Endodermal cell (in vitro differentiated cells): ENCODE data around the gene SEMG1. TPM values are rescaled to one million over a fixed set of nuclear protein-coding genes. Genes with fewer than 3 reads are reported as not detected.

Source experiments
- DNase-seq: peaks from one replicate; pipeline ENCODE4 v3.0.0-alpha.2; 2017
- H3K27ac ChIP-seq: 2 replicates; pipeline ENCODE4 v1.5.1; 2013; ENCODE audit warnings: mild to moderate bottlenecking, low read depth, low read length, moderate library complexity
- H3K27me3 ChIP-seq: 2 replicates; pipeline ENCODE4 v1.6.1; 2013; ENCODE audit warnings: mild to moderate bottlenecking, low read length, moderate library complexity; ENCODE audit not compliant: insufficient read depth, control insufficient read depth, poor library complexity, severe bottlenecking
- H3K36me3 ChIP-seq: 2 replicates; pipeline ENCODE4 v1.7.0; 2013; ENCODE audit warnings: mild to moderate bottlenecking, low read length, moderate library complexity; ENCODE audit not compliant: control insufficient read depth, insufficient read depth
- H3K4me1 ChIP-seq: one replicate; pipeline ENCODE4 v1.7.0; 2013; ENCODE audit warnings: low read length; ENCODE audit not compliant: control insufficient read depth, insufficient read depth
- H3K4me3 ChIP-seq: 2 replicates; pipeline ENCODE4 v1.5.1; 2013; ENCODE audit warnings: mild to moderate bottlenecking, low read length, moderate library complexity
- H3K9ac ChIP-seq: 2 replicates; pipeline ENCODE4 v1.6.1; 2013; ENCODE audit warnings: mild to moderate bottlenecking, low read length, moderate library complexity; ENCODE audit not compliant: poor library complexity, severe bottlenecking; ENCODE audit errors: extremely low read depth
- H3K9me3 ChIP-seq: 2 replicates; pipeline ENCODE4 v1.6.1; 2013; ENCODE audit warnings: mild to moderate bottlenecking, low read length, moderate library complexity; ENCODE audit not compliant: control insufficient read depth
- H3K27ac Mint-ChIP-seq: 2 replicates; pipeline ENCODE4 v1.8.0; 2020; ENCODE audit warnings: mixed read lengths
- H3K27me3 Mint-ChIP-seq: 2 replicates; pipeline ENCODE4 v1.8.0; 2021; ENCODE audit warnings: mild to moderate bottlenecking, mixed read lengths; ENCODE audit not compliant: insufficient read depth
- H3K36me3 Mint-ChIP-seq: 2 replicates; pipeline ENCODE4 v1.8.0; 2020; ENCODE audit warnings: low read depth, mixed read lengths
- H3K4me1 Mint-ChIP-seq: 2 replicates; pipeline ENCODE4 v1.8.0; 2020; ENCODE audit warnings: mixed read lengths
- H3K4me3 Mint-ChIP-seq: 2 replicates; pipeline ENCODE4 v1.8.0; 2020; ENCODE audit warnings: mild to moderate bottlenecking, moderate library complexity, mixed read lengths
- H3K9me3 Mint-ChIP-seq: 2 replicates; pipeline ENCODE4 v1.8.0; 2020; ENCODE audit warnings: mild to moderate bottlenecking, mixed read lengths
- WGBS, 2 experiments: methylation state at CpG; one replicate each; pipeline versions ENCODE4 v1.1.5 to v1.1.7; 2013; ENCODE audit warnings: missing lambda C conversion rate in 2 of 2, mixed read lengths in 1 of 2; ENCODE audit not compliant: insufficient coverage in 1 of 2, insufficient read length in 1 of 2; 5-methylcytosine and 5-hydroxymethylcytosine counted together
- long read RNA-seq, 4 experiments: library from polyadenylated mRNA in 2 of 4; library from RNA in 1 of 4; library from capped mRNA in 1 of 4; stranded (forward) in 3 of 4; unstranded in 1 of 4; transcript quantifications; one replicate each; pipeline ENCODE4 v2.0.0, GENCODE V29; 2020 to 2021; ENCODE audit warnings: inconsistent platforms in 1 of 4
- polyA plus RNA-seq, 2 experiments: library from polyadenylated mRNA; stranded (reverse); fragments of 50-300 nt; gene quantifications; one replicate each; pipeline ENCODE4 v1.2.3, GENCODE V29; 2013
- total RNA-seq, 2 donors: library from RNA; stranded (reverse); fragmentation: NEBNext Ultra II Directional in 1 of 2; extraction: Animal tissue kit (Norgen Biotek cat#: 25700) in 1 of 2; gene quantifications; 2 replicates in 1 of 2; 3 replicates in 1 of 2; pipeline ENCODE4 v1.2.1, GENCODE V29; 2021
- TF ChIP-seq, protein P1 (sequence below): fragments of 200-600 bp; sonication (generic); conservative IDR thresholded peaks from 2 replicates; pipeline ENCODE4 v1.5.0; 2021; ENCODE audit warnings: antibody characterized with exemption, mild to moderate bottlenecking

Gene SEMG1, protein sequence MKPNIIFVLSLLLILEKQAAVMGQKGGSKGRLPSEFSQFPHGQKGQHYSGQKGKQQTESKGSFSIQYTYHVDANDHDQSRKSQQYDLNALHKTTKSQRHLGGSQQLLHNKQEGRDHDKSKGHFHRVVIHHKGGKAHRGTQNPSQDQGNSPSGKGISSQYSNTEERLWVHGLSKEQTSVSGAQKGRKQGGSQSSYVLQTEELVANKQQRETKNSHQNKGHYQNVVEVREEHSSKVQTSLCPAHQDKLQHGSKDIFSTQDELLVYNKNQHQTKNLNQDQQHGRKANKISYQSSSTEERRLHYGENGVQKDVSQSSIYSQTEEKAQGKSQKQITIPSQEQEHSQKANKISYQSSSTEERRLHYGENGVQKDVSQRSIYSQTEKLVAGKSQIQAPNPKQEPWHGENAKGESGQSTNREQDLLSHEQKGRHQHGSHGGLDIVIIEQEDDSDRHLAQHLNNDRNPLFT
- under 1 TPM in 1 of 2 donors, not detected in 1; 0.46 TPM for total RNA-seq
- polyA plus RNA-seq (2013, experiment 1 of 2), result 0.14 TPM
- polyA plus RNA-seq (2013, experiment 2 of 2), result not detected
- long read RNA-seq, experiment 1, result 0 reads
- long read RNA-seq, experiment 2, result 0 reads
- long read RNA-seq, experiment 3, partial matches to known transcripts, result 0 of 3 reads
- long read RNA-seq, experiment 3, other reads (novel, unspliced or antisense), result 0 of 3 reads
- long read RNA-seq, experiment 4, partial matches to known transcripts, result 0 of 1 reads
- long read RNA-seq, experiment 4, other reads (novel, unspliced or antisense), result 0 of 1 reads

DNA sequence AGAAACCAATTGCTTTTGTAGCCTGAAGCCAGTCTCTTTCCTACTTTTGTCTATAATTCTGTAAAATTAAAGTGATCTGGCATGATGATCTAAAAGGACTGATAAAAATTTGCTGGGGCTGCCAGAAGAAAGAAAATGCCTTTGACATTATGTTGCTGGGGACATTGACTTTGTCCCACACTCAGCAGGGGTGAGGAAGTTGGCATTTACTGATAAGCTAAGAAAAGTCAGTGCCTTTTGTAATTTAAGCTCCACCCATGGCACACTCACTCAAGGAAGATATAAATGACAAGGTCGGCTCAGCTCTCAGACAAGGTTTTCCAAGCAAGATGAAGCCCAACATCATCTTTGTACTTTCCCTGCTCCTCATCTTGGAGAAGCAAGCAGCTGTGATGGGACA lies at the start of gene SEMG1:
TSS of gene SEMG1 (plus strand) at position 309 of the 400 bp plus-strand sequence. CDS start at position 330, 21 bp downstream.
- no peak within 1 kb of the TSS for H3K4me3 ChIP-seq
- 57% methylated on average over 1 of the region's 1 CpG; no CpG with 5 or more reads in 1 of the 2 experiments for WGBS, 2 experiments
- Mint-ChIP-seq H3K4me3 (no peak within 1 kb of the TSS), H3K27ac (no peak within 1 kb of the TSS), H3K36me3 (no peaks in the 10 kb centered on the region), H3K9me3 (no peaks in the 10 kb centered on the region), H3K4me1 (peaks cover 12% of the 10 kb centered on the region), H3K27me3 (peaks cover 7% of the 10 kb centered on the region)
- peaks cover 2% of the 10 kb centered on the region for H3K4me1 ChIP-seq
- H3K36me3 ChIP-seq, result no peaks in the 10 kb centered on the region
- TF ChIP-seq, protein P1, sequence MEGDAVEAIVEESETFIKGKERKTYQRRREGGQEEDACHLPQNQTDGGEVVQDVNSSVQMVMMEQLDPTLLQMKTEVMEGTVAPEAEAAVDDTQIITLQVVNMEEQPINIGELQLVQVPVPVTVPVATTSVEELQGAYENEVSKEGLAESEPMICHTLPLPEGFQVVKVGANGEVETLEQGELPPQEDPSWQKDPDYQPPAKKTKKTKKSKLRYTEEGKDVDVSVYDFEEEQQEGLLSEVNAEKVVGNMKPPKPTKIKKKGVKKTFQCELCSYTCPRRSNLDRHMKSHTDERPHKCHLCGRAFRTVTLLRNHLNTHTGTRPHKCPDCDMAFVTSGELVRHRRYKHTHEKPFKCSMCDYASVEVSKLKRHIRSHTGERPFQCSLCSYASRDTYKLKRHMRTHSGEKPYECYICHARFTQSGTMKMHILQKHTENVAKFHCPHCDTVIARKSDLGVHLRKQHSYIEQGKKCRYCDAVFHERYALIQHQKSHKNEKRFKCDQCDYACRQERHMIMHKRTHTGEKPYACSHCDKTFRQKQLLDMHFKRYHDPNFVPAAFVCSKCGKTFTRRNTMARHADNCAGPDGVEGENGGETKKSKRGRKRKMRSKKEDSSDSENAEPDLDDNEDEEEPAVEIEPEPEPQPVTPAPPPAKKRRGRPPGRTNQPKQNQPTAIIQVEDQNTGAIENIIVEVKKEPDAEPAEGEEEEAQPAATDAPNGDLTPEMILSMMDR, result no peak
- no peak within 1 kb of the TSS for H3K9ac ChIP-seq
- no peaks in the 10 kb centered on the region for H3K9me3 ChIP-seq
- no peaks in the 10 kb centered on the region for H3K27me3 ChIP-seq
- DNase-seq, result no peak
- no peak within 1 kb of the TSS for H3K27ac ChIP-seq

DNA sequence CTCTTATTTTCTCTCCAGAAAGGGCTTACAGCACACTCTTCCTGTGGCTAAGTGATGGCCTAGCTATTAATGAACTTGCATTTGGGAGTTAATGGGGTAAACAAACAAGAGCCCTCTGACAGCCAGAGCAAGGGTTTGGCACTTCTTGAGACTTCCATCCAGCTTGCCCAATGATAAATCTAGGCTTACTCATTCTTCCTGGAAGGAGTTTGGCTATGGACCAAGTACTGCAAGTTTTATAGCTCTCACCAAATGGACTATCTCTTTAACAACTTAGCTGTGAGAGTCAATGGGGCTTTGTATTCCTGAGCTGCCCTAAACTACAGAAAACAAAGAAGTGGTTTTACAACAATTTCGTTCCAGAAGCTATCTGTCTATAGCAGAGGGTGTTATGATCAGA lies 48.9 kb upstream of the SEMG1 start:
- Histone ChIP-seq H3K27me3 (no peaks in the 10 kb centered on the region), H3K9ac (no peak overlapping the region), H3K4me1 (no peaks in the 10 kb centered on the region), H3K36me3 (no peaks in the 10 kb centered on the region), H3K27ac (no peak overlapping the region), H3K4me3 (no peak overlapping the region), H3K9me3 (peaks cover 13% of the 10 kb centered on the region)
- peaks cover 5% of the 10 kb centered on the region for H3K27me3 Mint-ChIP-seq
- no peak overlapping the region for H3K27ac Mint-ChIP-seq
- TF ChIP-seq, protein P1, result no peak
- no peak for DNase-seq
- no peak overlapping the region for H3K4me3 Mint-ChIP-seq
- peaks cover 35% of the 10 kb centered on the region for H3K9me3 Mint-ChIP-seq
- 67 to 84% methylated on average over 1 of the region's 1 CpG for WGBS, 2 experiments
- peaks cover 3% of the 10 kb centered on the region for H3K4me1 Mint-ChIP-seq
- H3K36me3 Mint-ChIP-seq, result no peaks in the 10 kb centered on the region

DNA sequence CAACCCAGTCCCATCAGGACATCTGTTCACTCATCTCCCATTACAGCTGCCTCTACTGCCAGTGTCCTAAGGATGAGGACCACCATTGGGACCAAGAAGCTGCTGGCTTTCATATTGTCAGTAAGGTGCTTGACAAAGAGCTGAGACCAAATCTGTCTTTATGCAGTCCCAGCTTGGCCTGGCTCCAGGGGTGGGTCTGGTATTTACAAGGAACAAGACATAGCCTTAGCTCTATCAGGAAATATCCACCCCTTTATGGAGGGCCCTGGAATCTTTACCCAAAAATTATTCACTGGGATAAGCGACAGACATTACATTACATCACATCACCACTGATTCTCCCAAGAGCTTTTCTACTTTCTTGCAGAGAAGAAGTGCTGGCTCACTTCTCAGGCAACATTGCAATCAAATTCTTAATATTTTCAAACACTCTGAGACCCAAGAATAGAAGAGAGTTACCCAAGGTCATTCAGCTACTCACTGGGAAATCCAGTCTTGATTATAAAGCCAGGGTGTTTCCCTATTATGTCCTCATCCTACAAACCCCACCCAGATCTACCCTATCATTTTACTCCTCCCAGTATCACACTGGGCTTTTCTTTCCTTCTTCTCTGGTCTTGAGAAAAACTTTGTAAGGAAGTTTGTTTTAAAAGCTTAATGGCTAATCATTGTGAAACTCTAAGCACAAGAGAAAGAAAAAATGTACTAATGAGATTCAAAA lies 43.6 kb upstream of the SEMG1 start:
- no peaks in the 10 kb centered on the region for H3K36me3 Mint-ChIP-seq
- WGBS, 2 experiments, result 86 to 90% methylated on average over 1 of the region's 1 CpG
- H3K27me3 ChIP-seq, result no peaks in the 10 kb centered on the region
- TF ChIP-seq, protein P1, result no peak
- H3K4me3 Mint-ChIP-seq, result no peak overlapping the region
- H3K9ac ChIP-seq, result no peak overlapping the region
- H3K27ac ChIP-seq, result no peak overlapping the region
- peaks cover 40% of the 10 kb centered on the region for H3K9me3 Mint-ChIP-seq
- no peaks in the 10 kb centered on the region for H3K4me1 ChIP-seq
- peaks cover 7% of the 10 kb centered on the region for H3K9me3 ChIP-seq
- no peak overlapping the region for H3K4me3 ChIP-seq
- no peak overlapping the region for H3K27ac Mint-ChIP-seq
- peaks cover 7% of the 10 kb centered on the region for H3K27me3 Mint-ChIP-seq
- no peaks in the 10 kb centered on the region for H3K4me1 Mint-ChIP-seq
- no peaks in the 10 kb centered on the region for H3K36me3 ChIP-seq
- no peak for DNase-seq
